Uterus (tissue), 4 donors: ENCODE data around the gene RAB4B. TPM values are rescaled to one million over a fixed set of nuclear protein-coding genes. Genes with fewer than 3 reads are reported as not detected.

Experiments
- DNase-seq, 2 donors: peaks; one replicate each; pipeline ENCODE4 v3.0.0-alpha.2; 2019 to 2020
- H3K27ac ChIP-seq, 2 donors: fragments of 200-600 bp; sonication (generic); 1 replicate in 1 of 2; 2 replicates in 1 of 2; pipeline ENCODE4 v1.5.1; 2016 to 2018
- H3K27me3 ChIP-seq, 2 donors: fragments of 200-600 bp; sonication (generic); one replicate each; pipeline ENCODE4 v1.5.1; 2018 to 2019; ENCODE audit warnings: control low read depth in 1 of 2
- H3K36me3 ChIP-seq, 2 donors: fragments of 200-600 bp; sonication (generic); one replicate each; pipeline ENCODE4 v1.5.1; 2019; ENCODE audit warnings: control low read depth in 1 of 2
- H3K4me1 ChIP-seq, 2 donors: fragments of 200-600 bp; sonication (generic); one replicate each; pipeline ENCODE4 v1.5.1; 2018 to 2019; ENCODE audit warnings: control low read depth in 1 of 2
- H3K4me3 ChIP-seq, 2 donors: fragments of 200-600 bp; sonication (generic); 1 replicate in 1 of 2; 2 replicates in 1 of 2; pipeline ENCODE4 v1.5.1; 2018 to 2019; ENCODE audit warnings: mild to moderate bottlenecking in 1 of 2
- H3K9me3 ChIP-seq, 2 donors: fragments of 200-600 bp; sonication (generic); one replicate each; pipeline ENCODE4 v1.5.1; 2019; ENCODE audit warnings: control low read depth in 1 of 2
- POLR2A ChIP-seq, 2 donors: fragments of 450-650 bp; IDR thresholded peaks; one replicate each; pipeline ENCODE4 v1.6.1; 2016; ENCODE audit warnings: antibody characterized with exemption in 2 of 2, mild to moderate bottlenecking in 1 of 2, moderate library complexity in 1 of 2
- intact Hi-C: fragments of 100-400 bp; cut with DNase I; formaldehyde crosslinking; loops from one replicate; pipeline ENCODE4 v1.15.1; 2023; ENCODE audit warnings: low total_unique reads
- total RNA-seq, 4 donors: library from RNA; depleted of rRNA in 3 of 4; stranded (reverse); fragments of >200 nt in 3 of 4; gene quantifications; one replicate each; pipeline versions ENCODE4 v1.1.0 to v1.2.4, GENCODE V29; 2014 to 2023
- TF ChIP-seq, protein P1 (sequence below), 4 experiments: fragments of 200-600 bp in 2 of 4; fragments of 450-650 bp in 2 of 4; sonication (generic) in 2 of 4; IDR thresholded peaks; one replicate each; pipeline ENCODE4 v1.5.1; 2016 to 2019; ENCODE audit warnings: antibody characterized with exemption in 4 of 4, mild to moderate bottlenecking in 2 of 4, moderate library complexity in 1 of 4
- donor health status: DM: yes; HTN: yes; CAD: no.

RAB4B gene
- total RNA-seq, 4 donors from 2014 or later: 7.4 to 26.3 (median 18.1) TPM

DNA sequence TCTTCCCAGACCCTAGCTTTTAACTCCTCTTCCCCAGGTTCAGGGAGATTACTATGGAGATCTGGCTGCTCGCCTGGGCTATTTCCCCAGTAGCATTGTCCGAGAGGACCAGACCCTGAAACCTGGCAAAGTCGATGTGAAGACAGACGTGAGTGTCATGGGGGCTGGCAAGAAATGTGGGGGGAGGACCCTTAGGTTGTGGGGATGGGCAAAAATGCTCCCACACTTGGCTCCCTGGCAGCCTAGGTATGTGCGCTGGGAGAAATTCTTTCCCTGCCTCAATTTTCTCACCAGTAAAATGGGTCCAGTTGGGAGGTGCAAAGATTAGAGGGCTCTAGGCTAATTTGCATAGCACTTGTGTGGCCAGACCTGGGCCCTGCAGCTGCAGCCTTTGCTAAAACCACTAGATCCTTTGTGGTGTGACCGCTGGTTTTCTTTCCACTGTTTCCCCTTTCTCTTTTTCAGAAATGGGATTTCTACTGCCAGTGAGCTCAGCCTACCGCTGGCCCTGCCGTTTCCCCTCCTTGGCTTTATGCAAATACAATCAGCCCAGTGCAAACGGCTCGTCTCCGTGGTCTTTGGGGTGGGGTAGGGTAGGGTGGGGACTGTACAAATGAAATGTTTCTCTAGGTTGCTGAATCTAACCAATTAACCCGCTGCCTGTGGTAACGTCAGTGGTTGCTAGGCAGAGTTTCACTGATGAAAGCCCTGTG lies 959 bp upstream of the RAB4B start:
- DNase-seq: peak; percentile 85 to 95
- H3K9me3 ChIP-seq: no peaks in the 10 kb centered on the region
- H3K4me1 ChIP-seq: peaks cover 0 to 7% of the 10 kb centered on the region in 2 donors
- peak overlapping the region; percentile 71 to 81 for H3K4me3 ChIP-seq
- H3K27me3 ChIP-seq: no peaks in the 10 kb centered on the region
- no peaks in the 10 kb centered on the region for H3K36me3 ChIP-seq
- intact Hi-C loops: no loop called here
- no peak for TF ChIP-seq POLR2A (IDR thresholded peaks at IDR 0.05)
- TF ChIP-seq, protein P1, sequence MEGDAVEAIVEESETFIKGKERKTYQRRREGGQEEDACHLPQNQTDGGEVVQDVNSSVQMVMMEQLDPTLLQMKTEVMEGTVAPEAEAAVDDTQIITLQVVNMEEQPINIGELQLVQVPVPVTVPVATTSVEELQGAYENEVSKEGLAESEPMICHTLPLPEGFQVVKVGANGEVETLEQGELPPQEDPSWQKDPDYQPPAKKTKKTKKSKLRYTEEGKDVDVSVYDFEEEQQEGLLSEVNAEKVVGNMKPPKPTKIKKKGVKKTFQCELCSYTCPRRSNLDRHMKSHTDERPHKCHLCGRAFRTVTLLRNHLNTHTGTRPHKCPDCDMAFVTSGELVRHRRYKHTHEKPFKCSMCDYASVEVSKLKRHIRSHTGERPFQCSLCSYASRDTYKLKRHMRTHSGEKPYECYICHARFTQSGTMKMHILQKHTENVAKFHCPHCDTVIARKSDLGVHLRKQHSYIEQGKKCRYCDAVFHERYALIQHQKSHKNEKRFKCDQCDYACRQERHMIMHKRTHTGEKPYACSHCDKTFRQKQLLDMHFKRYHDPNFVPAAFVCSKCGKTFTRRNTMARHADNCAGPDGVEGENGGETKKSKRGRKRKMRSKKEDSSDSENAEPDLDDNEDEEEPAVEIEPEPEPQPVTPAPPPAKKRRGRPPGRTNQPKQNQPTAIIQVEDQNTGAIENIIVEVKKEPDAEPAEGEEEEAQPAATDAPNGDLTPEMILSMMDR (IDR thresholded peaks at IDR 0.05): no peak
- peak overlapping the region; percentile 96 to 98 for H3K27ac ChIP-seq

DNA sequence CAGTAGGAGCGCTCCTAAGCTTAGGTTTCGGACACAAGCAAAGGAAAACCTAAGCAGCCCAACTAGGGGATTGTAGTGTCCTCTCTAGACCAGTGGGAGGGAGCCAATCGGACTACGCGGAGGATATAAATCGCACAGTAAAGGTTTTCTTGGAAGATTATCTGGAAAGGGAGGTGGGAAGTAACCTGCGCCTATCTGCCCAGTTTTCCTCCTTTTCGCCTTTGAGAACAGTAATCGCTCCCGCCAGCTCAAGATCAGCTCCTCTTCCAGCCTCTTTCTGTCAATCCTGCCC lies 456 bp upstream of the RAB4B start:
- Histone ChIP-seq H3K27me3 (no peaks in the 10 kb centered on the region), H3K9me3 (no peaks in the 10 kb centered on the region), H3K4me3 (peak overlapping the region; percentile 71 to 81), H3K36me3 (no peaks in the 10 kb centered on the region), H3K4me1 (peaks cover 0 to 7% of the 10 kb centered on the region in 2 donors), H3K27ac (peak overlapping the region; percentile 96 to 98)
- TF ChIP-seq, protein P1 (IDR thresholded peaks at IDR 0.05): no peak
- no peak for TF ChIP-seq POLR2A (IDR thresholded peaks at IDR 0.05)
- intact Hi-C loops: no loop called here
- DNase-seq: no peak

DNA sequence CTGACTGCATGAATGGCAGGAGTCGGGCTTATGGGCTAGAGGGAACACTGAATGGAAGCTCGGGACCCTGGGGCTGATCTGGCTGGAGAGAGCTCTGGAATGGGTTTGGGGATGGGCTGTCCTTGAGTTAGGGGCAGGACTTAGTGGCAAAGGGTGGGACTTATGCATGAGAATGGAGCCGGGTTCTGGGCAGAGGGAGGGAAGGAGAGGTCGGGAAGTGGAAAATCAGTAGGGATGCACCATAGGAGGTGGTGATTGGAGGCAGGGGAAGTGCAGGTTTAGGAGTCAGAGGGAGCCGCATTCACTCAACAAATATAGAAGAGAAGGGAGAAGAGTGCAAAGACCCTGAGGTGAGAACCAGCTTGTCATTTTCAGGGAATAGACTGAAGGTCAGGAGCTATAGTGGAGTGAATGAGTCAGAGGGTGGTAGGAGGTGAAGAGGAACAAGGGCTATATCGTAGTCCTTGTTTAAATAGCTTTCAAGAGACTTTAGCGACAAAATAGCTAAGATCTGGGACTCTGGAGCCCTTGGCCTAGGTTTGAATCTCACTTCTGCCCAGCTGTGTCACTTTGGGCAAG lies 748 bp downstream of the RAB4B start:
- intact Hi-C loops: no loop called here
- H3K4me1 ChIP-seq: peaks cover 0 to 7% of the 10 kb centered on the region in 2 donors
- H3K27ac ChIP-seq: peak overlapping the region; percentile 96 to 98
- peak overlapping the region; percentile 71 to 81 for H3K4me3 ChIP-seq
- no peaks in the 10 kb centered on the region for H3K36me3 ChIP-seq
- no peaks in the 10 kb centered on the region for H3K27me3 ChIP-seq
- no peaks in the 10 kb centered on the region for H3K9me3 ChIP-seq
- TF ChIP-seq, protein P1 (IDR thresholded peaks at IDR 0.05): no peak
- no peak for TF ChIP-seq POLR2A (IDR thresholded peaks at IDR 0.05)
- DNase-seq: no peak

DNA sequence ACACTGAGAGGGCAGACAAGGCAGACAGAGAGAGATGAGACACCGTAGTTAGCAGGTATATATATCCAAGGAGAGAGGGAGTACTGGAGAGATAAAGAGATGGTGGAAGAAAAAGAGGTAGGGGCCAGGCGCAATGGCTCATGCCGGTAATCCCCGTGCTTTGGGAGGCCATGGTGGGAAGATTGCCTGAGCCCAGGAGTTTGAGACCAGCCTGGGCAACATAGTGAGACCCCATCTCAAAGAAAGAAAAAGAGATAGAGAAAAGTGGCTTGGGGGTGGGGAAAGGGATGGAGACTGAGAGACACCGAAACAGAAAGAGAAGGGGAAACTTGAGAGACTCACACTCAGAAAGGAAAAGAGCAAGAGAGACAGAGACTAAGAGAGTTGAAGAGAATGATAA lies 2.5 kb downstream of the RAB4B start:
- Histone ChIP-seq H3K36me3 (no peaks in the 10 kb centered on the region), H3K27ac (no peak overlapping the region), H3K4me3 (no peak overlapping the region), H3K4me1 (peaks cover 0 to 7% of the 10 kb centered on the region in 2 donors), H3K9me3 (no peaks in the 10 kb centered on the region), H3K27me3 (no peaks in the 10 kb centered on the region)
- DNase-seq: no peak
- intact Hi-C loops: no loop called here
- TF ChIP-seq, protein P1 (IDR thresholded peaks at IDR 0.05): no peak
- no peak for TF ChIP-seq POLR2A (IDR thresholded peaks at IDR 0.05)

DNA sequence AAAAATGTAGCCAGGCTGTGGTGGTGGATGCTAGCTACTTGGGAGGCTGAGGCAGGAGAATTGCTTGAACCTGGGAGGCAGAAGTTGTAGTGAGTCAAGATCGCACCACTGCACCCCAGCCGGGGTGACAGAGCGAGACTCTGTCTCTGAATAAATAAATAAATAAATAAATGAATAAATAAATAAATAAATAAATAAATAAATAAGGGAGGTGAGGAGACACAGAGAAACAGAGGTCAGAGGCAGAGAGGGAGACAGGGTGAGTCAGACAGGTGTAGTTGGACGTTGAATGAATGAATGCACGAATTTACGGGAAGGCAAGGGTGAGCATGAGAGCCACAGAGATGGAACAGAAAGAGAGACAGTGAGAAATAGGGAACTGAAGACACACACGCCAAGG lies 3.1 kb downstream of the RAB4B start:
- intact Hi-C loops: no loop called here
- TF ChIP-seq, protein P1 (IDR thresholded peaks at IDR 0.05): no peak
- no peak for TF ChIP-seq POLR2A (IDR thresholded peaks at IDR 0.05)
- H3K27ac ChIP-seq: no peak overlapping the region
- no peak for DNase-seq
- H3K4me1 ChIP-seq: peaks cover 0 to 7% of the 10 kb centered on the region in 2 donors
- no peak overlapping the region for H3K4me3 ChIP-seq
- H3K27me3 ChIP-seq: no peaks in the 10 kb centered on the region
- no peaks in the 10 kb centered on the region for H3K9me3 ChIP-seq
- no peaks in the 10 kb centered on the region for H3K36me3 ChIP-seq
